Measurements from ENCODE around the gene NDUFC2.
"Not testable (repeated sequence)": the region's sequence is repeated elsewhere in the genome, so short reads cannot be mapped to it uniquely, and the experiment has no call there.

NDUFC2 gene

GRCh38 chr11:78031629-78032028, 48.0 kb downstream of the NDUFC2 start:
- in situ Hi-C loops (cut with HindIII; ENCODE audit: low sequenced_read_pairs) = no loop called here

DNA sequence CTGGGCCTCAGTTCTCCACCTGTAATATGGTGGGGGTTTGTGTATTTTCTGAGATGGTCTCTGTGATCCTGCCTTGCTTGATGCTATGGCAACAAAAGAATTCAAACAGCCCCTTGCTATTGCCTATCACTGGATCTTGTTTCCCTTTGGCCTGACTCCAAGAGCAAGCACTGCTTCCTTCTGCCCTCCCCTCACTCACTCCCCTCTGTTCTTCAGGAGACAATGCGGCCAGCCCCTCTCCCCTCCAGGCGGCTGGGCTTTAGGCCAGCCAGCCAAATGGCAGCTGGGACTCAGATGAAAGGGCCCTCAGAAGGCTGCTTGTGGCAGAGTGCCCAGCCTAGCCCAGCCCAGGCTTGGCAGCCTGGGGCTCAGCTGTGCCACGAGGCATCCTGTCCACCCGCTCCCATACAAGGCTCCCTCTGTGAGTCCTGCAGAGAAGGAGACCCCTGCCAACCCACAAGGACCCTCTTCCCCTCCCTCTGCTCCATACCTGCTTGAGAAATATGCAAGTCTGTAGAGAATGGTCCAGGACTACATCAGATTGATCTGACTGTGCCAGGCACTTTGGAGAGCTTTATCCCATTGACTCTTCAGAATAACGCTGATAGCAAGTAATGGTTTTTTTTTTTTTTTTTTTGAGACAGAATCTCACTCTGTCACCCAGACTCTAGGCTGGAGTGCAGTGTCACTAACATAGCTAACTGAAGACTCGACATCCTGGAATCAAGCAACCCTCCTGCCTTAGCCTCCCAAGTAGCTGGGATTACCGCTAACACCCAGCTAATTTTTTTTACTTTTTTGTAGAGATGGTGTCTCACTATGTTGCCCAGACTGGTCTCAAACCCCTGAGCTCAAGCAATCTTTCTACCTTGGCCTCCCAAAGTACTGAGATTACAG, 49.0 kb downstream of the NDUFC2 start:
- in situ Hi-C loops (cut with HindIII; ENCODE audit: low sequenced_read_pairs) = no loop called here

GRCh38 chr11:78028423-78028822, 51.2 kb downstream of the NDUFC2 start:
- in situ Hi-C loops (cut with HindIII; ENCODE audit: low sequenced_read_pairs) = not testable (repeated sequence)

- in situ Hi-C loops (cut with HindIII; ENCODE audit: low sequenced_read_pairs) = no loop called here
Measured at GRCh38 chr11:78027759-78028158, 51.9 kb downstream of the NDUFC2 start.

- in situ Hi-C loops (cut with HindIII; ENCODE audit: low sequenced_read_pairs) = no loop called here
Measured at GRCh38 chr11:78025378-78025777, 54.3 kb downstream of the NDUFC2 start.

DNA sequence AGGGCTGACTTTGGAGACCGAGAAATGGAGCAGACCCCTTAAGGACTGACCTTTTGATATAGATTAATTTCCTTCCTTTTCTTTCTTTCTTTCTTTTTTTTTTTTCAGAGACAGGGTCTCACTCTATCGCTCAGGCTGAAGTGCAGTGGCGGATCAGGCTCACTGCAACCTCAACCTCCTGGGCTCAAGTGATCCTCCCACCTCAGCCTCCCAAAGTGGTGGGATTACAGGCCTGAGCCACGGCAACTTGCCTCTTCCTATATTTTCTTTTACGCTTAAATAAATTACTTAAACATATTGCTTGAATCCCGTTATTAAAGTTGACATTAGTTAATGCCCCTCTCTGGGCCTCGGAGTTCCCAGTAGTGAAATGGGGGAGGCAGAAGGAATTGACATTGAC, 56.2 kb downstream of the NDUFC2 start:
- in situ Hi-C loops (cut with HindIII; ENCODE audit: low sequenced_read_pairs) = no loop called here

DNA sequence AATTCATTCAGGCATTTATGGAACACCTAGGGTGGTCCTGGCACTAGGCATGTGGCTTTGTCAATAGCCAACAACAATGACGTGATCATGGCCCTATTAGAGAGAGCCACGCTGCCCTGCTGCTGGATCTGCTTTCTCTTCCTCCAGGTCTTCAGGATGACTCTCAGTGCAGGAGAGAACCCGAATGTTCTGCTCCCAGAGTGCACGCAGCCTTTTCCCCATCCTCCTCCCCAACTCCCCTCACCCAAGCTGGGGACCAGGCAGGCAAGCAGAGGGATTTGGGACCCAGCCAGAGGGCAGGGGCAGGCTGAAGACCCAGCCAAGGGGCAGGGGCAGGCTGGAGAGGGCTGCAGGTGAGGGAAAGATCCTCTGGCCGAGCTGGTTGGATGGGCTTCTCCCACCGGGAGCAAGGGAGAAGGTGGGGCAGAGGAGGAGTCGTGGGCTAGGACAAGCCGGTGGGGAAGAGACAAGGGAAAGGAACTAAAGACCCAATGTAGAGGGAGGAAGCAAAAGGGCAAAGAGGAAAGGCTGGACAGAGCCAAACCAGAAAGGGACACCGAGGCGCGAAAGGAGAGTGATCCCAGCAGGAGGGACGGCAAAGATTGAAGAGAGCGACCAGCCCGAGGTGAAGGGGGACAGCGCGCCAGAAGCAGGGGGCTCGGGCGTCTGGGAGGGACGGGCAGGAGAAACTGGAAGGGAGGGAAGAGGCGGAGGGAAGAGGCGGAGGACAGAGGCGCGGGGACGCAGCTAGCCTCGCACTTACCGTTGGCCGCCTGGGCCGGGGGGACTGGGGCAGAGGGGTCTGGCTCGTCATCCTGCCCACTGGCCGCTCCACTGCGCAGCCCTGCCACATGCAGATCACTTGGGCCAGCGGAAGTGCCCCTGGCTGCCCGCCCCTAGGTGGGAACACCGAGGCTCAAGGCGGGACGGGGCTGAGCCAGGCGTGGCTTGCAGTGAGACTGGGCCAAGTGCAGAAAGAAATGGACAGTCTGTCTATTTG, 57.0 kb downstream of the NDUFC2 start, which contains the start of gene KCTD14:
Gene KCTD14 (minus strand): TSS at position 880 of the 1,000 bp plus-strand sequence. CDS start 27 bp downstream, at position 853.
- in situ Hi-C loops (cut with HindIII; ENCODE audit: low sequenced_read_pairs) = no loop called here

- in situ Hi-C loops (cut with HindIII; ENCODE audit: low sequenced_read_pairs) = no loop called here
Measured at GRCh38 chr11:78021611-78022010, 58.1 kb downstream of the NDUFC2 start.

- in situ Hi-C loops (cut with HindIII; ENCODE audit: low sequenced_read_pairs) = no loop called here
Measured at GRCh38 chr11:78020246-78020645, 59.4 kb downstream of the NDUFC2 start.

GRCh38 chr11:78019808-78020207, 59.9 kb downstream of the NDUFC2 start:
- in situ Hi-C loops (cut with HindIII; ENCODE audit: low sequenced_read_pairs) = no loop called here

Data from DLD1 (cell line).